WTC11 (cell line): ENCODE measurements around the gene KCNMB4. TPM values are rescaled to one million over a fixed set of nuclear protein-coding genes. Genes with fewer than 3 reads are reported as not detected.
A peak's percentile ranks its signal among the peaks of the same experiment; 100 is the strongest.

Experiments
- ATAC-seq: fragments of 200-7000 bp; cut with Tn5 transposase; 2 replicates; pipeline ENCODE4 v1.10.0; 2021; ENCODE audit warnings: mild to moderate bottlenecking, moderate library complexity
- CTCF ChIA-PET: fragments of 300-600 bp; sonication (Branson Sonifier 250); formaldehyde crosslinking; loops from one replicate; lab custom pipeline; 2021; ENCODE audit warnings: antibody characterized with exemption; lab: Charles Lee
- POLR2A ChIA-PET: fragments of 350-600 bp; sonication (Branson Sonifier 250); formaldehyde crosslinking; loops from one replicate; lab custom pipeline; 2021; ENCODE audit warnings: antibody characterized with exemption; lab: Charles Lee
- DNase-seq: peaks from one replicate; pipeline ENCODE4 v3.0.0; 2021; ENCODE audit warnings: low spot score
- H3K27ac Mint-ChIP-seq: 2 replicates; pipeline ENCODE4 v1.8.0; 2021; ENCODE audit warnings: mixed read lengths
- H3K27me3 Mint-ChIP-seq: 2 replicates; pipeline ENCODE4 v1.8.0; 2021; ENCODE audit warnings: low read depth, mild to moderate bottlenecking, moderate library complexity, mixed read lengths
- H3K36me3 Mint-ChIP-seq: 2 replicates; pipeline ENCODE4 v1.8.0; 2021; ENCODE audit warnings: mixed read lengths
- H3K4me1 Mint-ChIP-seq: 2 replicates; pipeline ENCODE4 v1.8.0; 2022; ENCODE audit warnings: mixed read lengths
- H3K4me3 Mint-ChIP-seq: 2 replicates; pipeline ENCODE4 v1.8.0; 2021; ENCODE audit warnings: mild to moderate bottlenecking, moderate library complexity, mixed read lengths
- H3K9me3 Mint-ChIP-seq: 2 replicates; pipeline ENCODE4 v1.8.0; 2021; ENCODE audit warnings: mixed read lengths
- ATF1 ChIP-seq: sonication (generic); formaldehyde crosslinking; IDR thresholded peaks from 2 replicates; pipeline ENCODE4 v1.8.1; 2023; ENCODE audit warnings: mild to moderate bottlenecking, moderate library complexity, missing genetic modification reagents
- ELF4 ChIP-seq: sonication (generic); formaldehyde crosslinking; IDR thresholded peaks from 2 replicates; pipeline ENCODE4 v1.8.1; 2022; ENCODE audit warnings: low read depth, mild to moderate bottlenecking, moderate library complexity, missing genetic modification reagents
- EMX1 ChIP-seq: fragments of 250-450 bp; sonication (Bioruptor Pico); IDR thresholded peaks from 2 replicates; pipeline ENCODE4 v1.8.0; 2021; ENCODE audit warnings: mild to moderate bottlenecking
- GABPB1 ChIP-seq: sonication (generic); formaldehyde crosslinking; IDR thresholded peaks from 2 replicates; pipeline ENCODE4 v1.8.1; 2023; ENCODE audit warnings: mild to moderate bottlenecking, missing genetic modification reagents
- MXD4 ChIP-seq: fragments of 250-450 bp; sonication (Bioruptor Pico); IDR thresholded peaks from 2 replicates; pipeline ENCODE4 v1.8.0; 2021; ENCODE audit warnings: mild to moderate bottlenecking, moderate library complexity, borderline replicate concordance
- MYBL2 ChIP-seq: sonication (generic); formaldehyde crosslinking; IDR thresholded peaks from 2 replicates; pipeline ENCODE4 v1.8.1; 2023; ENCODE audit warnings: mild to moderate bottlenecking, moderate library complexity, missing genetic modification reagents
- NFYB ChIP-seq: sonication (generic); formaldehyde crosslinking; conservative IDR thresholded peaks from 2 replicates; pipeline ENCODE4 v1.8.0; 2022; ENCODE audit warnings: low read depth, missing genetic modification reagents
- NR1H2 ChIP-seq: sonication (generic); formaldehyde crosslinking; IDR thresholded peaks from 2 replicates; pipeline ENCODE4 v1.9.0; 2021; ENCODE audit warnings: mild to moderate bottlenecking, moderate library complexity, missing genetic modification reagents
- RELA ChIP-seq: sonication (generic); formaldehyde crosslinking; IDR thresholded peaks from 2 replicates; pipeline ENCODE4 v1.8.1; 2022; ENCODE audit warnings: missing genetic modification reagents, mild to moderate bottlenecking, borderline replicate concordance
- SP1 ChIP-seq: sonication (generic); formaldehyde crosslinking; conservative IDR thresholded peaks from 2 replicates; pipeline ENCODE4 v1.8.1; 2022; ENCODE audit warnings: missing genetic modification reagents
- TCF7 ChIP-seq: sonication (generic); formaldehyde crosslinking; IDR thresholded peaks from 2 replicates; pipeline ENCODE4 v1.8.0; 2022; ENCODE audit warnings: mild to moderate bottlenecking, low read depth, missing genetic modification reagents, moderate library complexity
- TEAD4 ChIP-seq: sonication (generic); formaldehyde crosslinking; IDR thresholded peaks from 2 replicates; pipeline ENCODE4 v1.8.0; 2022; ENCODE audit warnings: mild to moderate bottlenecking, missing genetic modification reagents
- TP53 ChIP-seq: sonication (generic); formaldehyde crosslinking; IDR thresholded peaks from 2 replicates; pipeline ENCODE4 v1.8.1; 2023; ENCODE audit warnings: mild to moderate bottlenecking, missing genetic modification reagents
- ZNF121 ChIP-seq: sonication (generic); formaldehyde crosslinking; IDR thresholded peaks from 2 replicates; pipeline ENCODE4 v1.8.0; 2023; ENCODE audit warnings: missing genetic modification reagents
- ZNF219 ChIP-seq: sonication (generic); formaldehyde crosslinking; IDR thresholded peaks from 2 replicates; pipeline ENCODE4 v1.8.0; 2023; ENCODE audit warnings: missing genetic modification reagents, mild to moderate bottlenecking, borderline replicate concordance
- ZNF263 ChIP-seq: sonication (generic); formaldehyde crosslinking; IDR thresholded peaks from 2 replicates; pipeline ENCODE4 v1.8.1; 2022; ENCODE audit warnings: low read depth, mild to moderate bottlenecking, moderate library complexity, missing genetic modification reagents
- ZNF396 ChIP-seq: fragments of 250-450 bp; sonication (Bioruptor Pico); IDR thresholded peaks from 2 replicates; pipeline ENCODE4 v1.8.0; 2021; ENCODE audit warnings: mild to moderate bottlenecking, moderate library complexity, borderline replicate concordance
- total RNA-seq: library from RNA; stranded (reverse); gene quantifications from 3 replicates; pipeline ENCODE4 v1.2.3, GENCODE V29; 2021
- TF ChIP-seq, protein P1 (sequence below): sonication (generic); formaldehyde crosslinking; IDR thresholded peaks from 2 replicates; pipeline ENCODE4 v1.8.1; 2022; ENCODE audit warnings: low read depth, missing genetic modification reagents, borderline replicate concordance
- TF ChIP-seq, protein P2 (sequence below): sonication (generic); formaldehyde crosslinking; IDR thresholded peaks from 2 replicates; pipeline ENCODE4 v1.8.1; 2023; ENCODE audit warnings: mild to moderate bottlenecking, missing genetic modification reagents
- TF ChIP-seq, protein P3 (sequence below): sonication (generic); formaldehyde crosslinking; IDR thresholded peaks from 2 replicates; pipeline ENCODE4 v1.8.0; 2022; ENCODE audit warnings: mild to moderate bottlenecking, missing genetic modification reagents
- TF ChIP-seq, protein P4 (sequence below): fragments of 250-450 bp; sonication (Bioruptor Pico); IDR thresholded peaks from 2 replicates; pipeline ENCODE4 v1.9.0; 2021; ENCODE audit warnings: moderate library complexity, mild to moderate bottlenecking, inconsistent platforms, borderline replicate concordance
- TF ChIP-seq, protein P5 (sequence below): fragments of 200-600 bp; IDR thresholded peaks from 2 replicates; pipeline ENCODE4 v1.8.0; 2022; ENCODE audit warnings: antibody characterized with exemption
- TF ChIP-seq, protein P6 (sequence below): sonication (generic); formaldehyde crosslinking; IDR thresholded peaks from 2 replicates; pipeline ENCODE4 v1.8.0; 2022; ENCODE audit warnings: mild to moderate bottlenecking, missing genetic modification reagents

Gene KCNMB4
- total RNA-seq, 1 experiment from 2014 or later, result 23.3 TPM

DNA sequence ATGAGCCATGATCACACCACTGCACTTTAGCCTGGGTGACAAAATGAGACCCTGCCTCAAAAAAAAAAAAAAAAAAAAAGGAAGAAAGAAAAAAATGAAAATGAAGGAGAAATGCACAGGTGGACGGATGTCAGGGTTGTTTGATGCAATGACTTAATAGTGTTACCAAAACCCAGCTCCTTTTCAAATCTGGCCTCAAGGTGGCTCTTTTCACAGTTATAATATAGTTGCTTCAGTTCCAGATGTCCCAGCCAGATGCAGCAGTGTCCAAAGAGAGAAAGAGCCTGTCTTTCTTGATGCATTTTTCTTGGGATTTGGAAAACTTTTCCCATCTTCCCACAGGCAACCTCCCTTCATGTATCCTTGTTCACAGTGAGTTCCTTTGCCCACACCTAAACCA is 36.5 kb downstream of the KCNMB4 start:
- H3K27me3 Mint-ChIP-seq, result no peaks in the 10 kb centered on the region
- H3K9me3 Mint-ChIP-seq, result peaks cover 9% of the 10 kb centered on the region
- POLR2A ChIA-PET, result no interaction called here
- peaks cover 62% of the 10 kb centered on the region for H3K36me3 Mint-ChIP-seq
- no peak overlapping the region for H3K27ac Mint-ChIP-seq
- DNase-seq (no peak), ATAC-seq (peak; percentile 32; the same call in 1 of the 2 replicates)
- H3K4me3 Mint-ChIP-seq, result no peak overlapping the region
- TF ChIP-seq ZNF396 (CRISPR knock-in tag) (no peak), ATF1 (CRISPR knock-in tag) (no peak), MYBL2 (no peak)
- TF ChIP-seq, protein P1, sequence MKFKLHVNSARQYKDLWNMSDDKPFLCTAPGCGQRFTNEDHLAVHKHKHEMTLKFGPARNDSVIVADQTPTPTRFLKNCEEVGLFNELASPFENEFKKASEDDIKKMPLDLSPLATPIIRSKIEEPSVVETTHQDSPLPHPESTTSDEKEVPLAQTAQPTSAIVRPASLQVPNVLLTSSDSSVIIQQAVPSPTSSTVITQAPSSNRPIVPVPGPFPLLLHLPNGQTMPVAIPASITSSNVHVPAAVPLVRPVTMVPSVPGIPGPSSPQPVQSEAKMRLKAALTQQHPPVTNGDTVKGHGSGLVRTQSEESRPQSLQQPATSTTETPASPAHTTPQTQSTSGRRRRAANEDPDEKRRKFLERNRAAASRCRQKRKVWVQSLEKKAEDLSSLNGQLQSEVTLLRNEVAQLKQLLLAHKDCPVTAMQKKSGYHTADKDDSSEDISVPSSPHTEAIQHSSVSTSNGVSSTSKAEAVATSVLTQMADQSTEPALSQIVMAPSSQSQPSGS, result no peak
- CTCF ChIA-PET, result interaction anchor here (0.7 to 1.3 kb wide), 2 partner anchors 174 to 450 kb away, joined by 4 to 6 read pairs; no protein-coding TSS in a partner anchor
- H3K4me1 Mint-ChIP-seq, result no peaks in the 10 kb centered on the region

DNA sequence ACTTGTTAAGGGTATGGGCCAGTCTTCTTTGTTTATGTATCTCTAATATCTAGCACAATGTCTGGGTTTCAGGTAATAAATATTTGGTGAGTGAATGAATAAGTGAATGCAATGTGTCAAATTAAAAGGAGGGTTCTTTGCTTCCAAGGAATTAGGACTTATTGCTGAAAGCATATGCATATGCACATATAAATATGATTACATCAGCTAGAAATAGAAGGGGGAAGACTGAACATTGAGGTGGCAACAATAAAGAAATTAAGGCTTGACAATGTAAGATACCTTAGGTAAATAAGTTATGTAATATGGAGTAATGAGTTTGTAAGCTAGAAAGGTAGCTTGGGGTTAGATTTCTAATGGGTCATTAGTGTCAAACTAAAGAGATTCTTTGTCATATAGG is 37.7 kb downstream of the KCNMB4 start:
- Mint-ChIP-seq H3K9me3 (peaks cover 9% of the 10 kb centered on the region), H3K36me3 (peaks cover 66% of the 10 kb centered on the region), H3K4me3 (no peak overlapping the region), H3K27ac (no peak overlapping the region), H3K4me1 (no peaks in the 10 kb centered on the region), H3K27me3 (no peaks in the 10 kb centered on the region)
- no peak for ATAC-seq
- no peak for DNase-seq
- POLR2A ChIA-PET, result no interaction called here
- CTCF ChIA-PET, result no interaction called here
- no peak for TF ChIP-seq MXD4 (CRISPR knock-in tag)
- no peak for TF ChIP-seq NFYB (CRISPR knock-in tag)
- no peak for TF ChIP-seq ZNF263
- no peak for TF ChIP-seq EMX1 (CRISPR knock-in tag)
- no peak for TF ChIP-seq TP53 (CRISPR knock-in tag)
- TF ChIP-seq, protein P2, sequence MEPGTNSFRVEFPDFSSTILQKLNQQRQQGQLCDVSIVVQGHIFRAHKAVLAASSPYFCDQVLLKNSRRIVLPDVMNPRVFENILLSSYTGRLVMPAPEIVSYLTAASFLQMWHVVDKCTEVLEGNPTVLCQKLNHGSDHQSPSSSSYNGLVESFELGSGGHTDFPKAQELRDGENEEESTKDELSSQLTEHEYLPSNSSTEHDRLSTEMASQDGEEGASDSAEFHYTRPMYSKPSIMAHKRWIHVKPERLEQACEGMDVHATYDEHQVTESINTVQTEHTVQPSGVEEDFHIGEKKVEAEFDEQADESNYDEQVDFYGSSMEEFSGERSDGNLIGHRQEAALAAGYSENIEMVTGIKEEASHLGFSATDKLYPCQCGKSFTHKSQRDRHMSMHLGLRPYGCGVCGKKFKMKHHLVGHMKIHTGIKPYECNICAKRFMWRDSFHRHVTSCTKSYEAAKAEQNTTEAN (CRISPR knock-in tag), result no peak
- TF ChIP-seq, protein P3, sequence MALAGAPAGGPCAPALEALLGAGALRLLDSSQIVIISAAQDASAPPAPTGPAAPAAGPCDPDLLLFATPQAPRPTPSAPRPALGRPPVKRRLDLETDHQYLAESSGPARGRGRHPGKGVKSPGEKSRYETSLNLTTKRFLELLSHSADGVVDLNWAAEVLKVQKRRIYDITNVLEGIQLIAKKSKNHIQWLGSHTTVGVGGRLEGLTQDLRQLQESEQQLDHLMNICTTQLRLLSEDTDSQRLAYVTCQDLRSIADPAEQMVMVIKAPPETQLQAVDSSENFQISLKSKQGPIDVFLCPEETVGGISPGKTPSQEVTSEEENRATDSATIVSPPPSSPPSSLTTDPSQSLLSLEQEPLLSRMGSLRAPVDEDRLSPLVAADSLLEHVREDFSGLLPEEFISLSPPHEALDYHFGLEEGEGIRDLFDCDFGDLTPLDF (CRISPR knock-in tag), result no peak
- no peak for TF ChIP-seq NR1H2 (CRISPR knock-in tag)
- TF ChIP-seq RELA, result no peak
- no peak for TF ChIP-seq ZNF121 (CRISPR knock-in tag)
- TF ChIP-seq ATF1 (CRISPR knock-in tag), result no peak
- TF ChIP-seq, protein P4, sequence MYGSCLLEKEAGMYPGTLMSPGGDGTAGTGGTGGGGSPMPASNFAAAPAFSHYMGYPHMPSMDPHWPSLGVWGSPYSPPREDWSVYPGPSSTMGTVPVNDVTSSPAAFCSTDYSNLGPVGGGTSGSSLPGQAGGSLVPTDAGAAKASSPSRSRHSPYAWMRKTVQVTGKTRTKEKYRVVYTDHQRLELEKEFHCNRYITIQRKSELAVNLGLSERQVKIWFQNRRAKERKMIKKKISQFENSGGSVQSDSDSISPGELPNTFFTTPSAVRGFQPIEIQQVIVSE (CRISPR knock-in tag), result no peak
- TF ChIP-seq, protein P5, sequence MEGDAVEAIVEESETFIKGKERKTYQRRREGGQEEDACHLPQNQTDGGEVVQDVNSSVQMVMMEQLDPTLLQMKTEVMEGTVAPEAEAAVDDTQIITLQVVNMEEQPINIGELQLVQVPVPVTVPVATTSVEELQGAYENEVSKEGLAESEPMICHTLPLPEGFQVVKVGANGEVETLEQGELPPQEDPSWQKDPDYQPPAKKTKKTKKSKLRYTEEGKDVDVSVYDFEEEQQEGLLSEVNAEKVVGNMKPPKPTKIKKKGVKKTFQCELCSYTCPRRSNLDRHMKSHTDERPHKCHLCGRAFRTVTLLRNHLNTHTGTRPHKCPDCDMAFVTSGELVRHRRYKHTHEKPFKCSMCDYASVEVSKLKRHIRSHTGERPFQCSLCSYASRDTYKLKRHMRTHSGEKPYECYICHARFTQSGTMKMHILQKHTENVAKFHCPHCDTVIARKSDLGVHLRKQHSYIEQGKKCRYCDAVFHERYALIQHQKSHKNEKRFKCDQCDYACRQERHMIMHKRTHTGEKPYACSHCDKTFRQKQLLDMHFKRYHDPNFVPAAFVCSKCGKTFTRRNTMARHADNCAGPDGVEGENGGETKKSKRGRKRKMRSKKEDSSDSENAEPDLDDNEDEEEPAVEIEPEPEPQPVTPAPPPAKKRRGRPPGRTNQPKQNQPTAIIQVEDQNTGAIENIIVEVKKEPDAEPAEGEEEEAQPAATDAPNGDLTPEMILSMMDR, result no peak
- TF ChIP-seq, protein P6, sequence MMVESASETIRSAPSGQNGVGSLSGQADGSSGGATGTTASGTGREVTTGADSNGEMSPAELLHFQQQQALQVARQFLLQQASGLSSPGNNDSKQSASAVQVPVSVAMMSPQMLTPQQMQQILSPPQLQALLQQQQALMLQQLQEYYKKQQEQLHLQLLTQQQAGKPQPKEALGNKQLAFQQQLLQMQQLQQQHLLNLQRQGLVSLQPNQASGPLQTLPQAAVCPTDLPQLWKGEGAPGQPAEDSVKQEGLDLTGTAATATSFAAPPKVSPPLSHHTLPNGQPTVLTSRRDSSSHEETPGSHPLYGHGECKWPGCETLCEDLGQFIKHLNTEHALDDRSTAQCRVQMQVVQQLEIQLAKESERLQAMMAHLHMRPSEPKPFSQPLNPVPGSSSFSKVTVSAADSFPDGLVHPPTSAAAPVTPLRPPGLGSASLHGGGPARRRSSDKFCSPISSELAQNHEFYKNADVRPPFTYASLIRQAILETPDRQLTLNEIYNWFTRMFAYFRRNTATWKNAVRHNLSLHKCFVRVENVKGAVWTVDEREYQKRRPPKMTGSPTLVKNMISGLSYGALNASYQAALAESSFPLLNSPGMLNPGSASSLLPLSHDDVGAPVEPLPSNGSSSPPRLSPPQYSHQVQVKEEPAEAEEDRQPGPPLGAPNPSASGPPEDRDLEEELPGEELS (CRISPR knock-in tag), result no peak
- no peak for TF ChIP-seq ZNF219 (CRISPR knock-in tag)
- no peak for TF ChIP-seq TEAD4 (CRISPR knock-in tag)
- TF ChIP-seq TCF7 (CRISPR knock-in tag), result no peak
- TF ChIP-seq SP1, result no peak
- no peak for TF ChIP-seq ELF4 (CRISPR knock-in tag)
- TF ChIP-seq GABPB1 (CRISPR knock-in tag), result no peak
